Neuronal stem cell (in vitro differentiated cells): ENCODE results near the gene AP3B1.

Experiments used
- DNase-seq: peaks from one replicate; pipeline ENCODE4 v3.0.0-alpha.2; 2013; ENCODE audit warnings: low spot score
- H2AFZ ChIP-seq: one replicate; pipeline ENCODE4 v1.6.1; 2013; ENCODE audit warnings: mild to moderate bottlenecking, low read length, inconsistent platforms
- H2AK5ac ChIP-seq: 2 replicates; pipeline ENCODE4 v1.6.1; 2013; ENCODE audit warnings: low read depth, mild to moderate bottlenecking, inconsistent platforms, low read length, moderate library complexity, mixed read lengths
- H2BK120ac ChIP-seq: 2 replicates; pipeline ENCODE4 v1.6.1; 2013; ENCODE audit warnings: low read depth, mild to moderate bottlenecking, inconsistent platforms, low read length, moderate library complexity, mixed read lengths
- H2BK12ac ChIP-seq: one replicate; pipeline ENCODE4 v1.6.1; 2013; ENCODE audit warnings: low read length, inconsistent platforms
- H2BK15ac ChIP-seq: 2 replicates; pipeline ENCODE4 v1.6.1; 2013; ENCODE audit warnings: mild to moderate bottlenecking, low read length, inconsistent platforms, mixed read lengths
- H2BK5ac ChIP-seq: one replicate; pipeline ENCODE4 v1.6.1; 2013; ENCODE audit warnings: inconsistent platforms, mild to moderate bottlenecking, low read length, moderate library complexity
- H3K14ac ChIP-seq: one replicate; pipeline ENCODE4 v1.6.1; 2013; ENCODE audit warnings: low read length, inconsistent platforms
- H3K18ac ChIP-seq: 2 replicates; pipeline ENCODE4 v1.6.1; 2013; ENCODE audit warnings: low read length, inconsistent platforms
- H3K23ac ChIP-seq: 2 replicates; pipeline ENCODE4 v1.6.1; 2013; ENCODE audit warnings: low read depth, mild to moderate bottlenecking, mixed read lengths, low read length, inconsistent platforms; ENCODE audit not compliant: poor library complexity
- H3K27ac ChIP-seq: replicated peaks from 3 replicates; pipeline ENCODE4 v1.5.1; 2013; ENCODE audit warnings: low read length, inconsistent platforms
- H3K27me3 ChIP-seq, 3 experiments: 2 replicates each; pipeline ENCODE4 v1.6.1; 2013; ENCODE audit warnings: low read length in 3 of 3, mild to moderate bottlenecking in 2 of 3, inconsistent platforms in 1 of 3, low read depth in 1 of 3, mixed read lengths in 1 of 3, moderate library complexity in 1 of 3; ENCODE audit not compliant: control insufficient read depth in 3 of 3, insufficient read depth in 3 of 3
- H3K36me3 ChIP-seq, 2 donors: replicated peaks in 1 of 2; 2 replicates each; pipeline ENCODE4 v1.6.1; 2013; ENCODE audit warnings: low read length in 2 of 2; ENCODE audit not compliant: control insufficient read depth in 2 of 2, insufficient read depth in 2 of 2
- H3K4ac ChIP-seq: 2 replicates; pipeline ENCODE4 v1.6.1; 2013; ENCODE audit warnings: inconsistent platforms, mild to moderate bottlenecking, low read length, moderate library complexity
- H3K4me1 ChIP-seq, 2 donors: 1 replicate in 1 of 2; 2 replicates in 1 of 2; pipeline ENCODE4 v1.6.1; 2013; ENCODE audit warnings: low read length in 2 of 2, low read depth in 1 of 2; ENCODE audit not compliant: control insufficient read depth in 2 of 2, insufficient read depth in 1 of 2
- H3K4me2 ChIP-seq: one replicate; pipeline ENCODE4 v1.6.1; 2013; ENCODE audit warnings: mild to moderate bottlenecking, low read length, inconsistent platforms; ENCODE audit not compliant: insufficient read depth, poor library complexity, severe bottlenecking
- H3K4me3 ChIP-seq, 2 donors: 2 replicates each; pipeline ENCODE4 v1.5.1; 2013; ENCODE audit warnings: low read length in 2 of 2, mild to moderate bottlenecking in 2 of 2, inconsistent platforms in 1 of 2, moderate library complexity in 1 of 2
- H3K79me1 ChIP-seq: one replicate; pipeline ENCODE4 v1.6.1; 2013; ENCODE audit warnings: low read depth, mild to moderate bottlenecking, inconsistent platforms, low read length, moderate library complexity
- H3K9ac ChIP-seq: one replicate; pipeline ENCODE4 v1.6.1; 2013; ENCODE audit warnings: mild to moderate bottlenecking, low read depth, low read length, inconsistent platforms; ENCODE audit not compliant: poor library complexity
- H3K9me3 ChIP-seq, 2 donors: replicated peaks in 1 of 2; 2 replicates each; pipeline versions ENCODE3 to v1.6.1; 2013; ENCODE audit warnings: low read length in 2 of 2, mild to moderate bottlenecking in 2 of 2, inconsistent platforms in 1 of 2, low read depth in 1 of 2, mixed read lengths in 1 of 2, moderate library complexity in 1 of 2; ENCODE audit not compliant: control insufficient read depth in 2 of 2, insufficient read depth in 1 of 2
- H4K8ac ChIP-seq: one replicate; pipeline ENCODE4 v1.6.1; 2013; ENCODE audit warnings: low read depth, mild to moderate bottlenecking, inconsistent platforms, low read length, moderate library complexity
- H4K91ac ChIP-seq: one replicate; pipeline ENCODE4 v1.6.1; 2013; ENCODE audit warnings: low read length, low read depth, mild to moderate bottlenecking, inconsistent platforms; ENCODE audit not compliant: poor library complexity
- WGBS, 2 donors: extraction: QIAGEN DNeasy Blood & Tissue Kit; methylation state at CpG; one replicate each; pipeline ENCODE4 v1.1.7; 2013; ENCODE audit warnings: missing lambda C conversion rate in 2 of 2, mixed read lengths in 1 of 2; ENCODE audit not compliant: insufficient read length in 2 of 2, insufficient replicate concordance in 1 of 2; ENCODE audit errors: extremely low coverage in 2 of 2; 5-methylcytosine and 5-hydroxymethylcytosine counted together

The AP3B1 gene

DNA sequence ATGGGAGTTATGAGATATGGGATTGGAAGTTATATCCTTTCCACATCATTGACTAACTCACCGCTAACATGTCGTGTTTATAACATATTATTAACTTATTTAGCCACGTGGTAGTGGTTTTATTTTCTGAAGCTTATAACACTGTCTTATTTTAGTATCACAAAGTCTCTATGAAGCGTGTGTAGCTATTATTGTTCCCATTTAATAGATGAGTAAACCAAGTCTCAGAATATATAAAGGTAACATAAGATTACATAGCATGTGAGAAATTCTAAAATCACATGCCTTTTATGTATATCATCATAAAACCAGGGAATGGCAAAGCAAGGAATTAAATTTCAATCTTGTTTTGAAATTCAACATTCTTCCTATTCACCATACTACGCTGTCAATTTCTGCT is 15.3 kb downstream of the AP3B1 start:
- peaks cover 7% of the 10 kb centered on the region for H3K79me1 ChIP-seq
- H2AK5ac ChIP-seq: no peak overlapping the region
- H3K36me3 ChIP-seq: peaks cover 1 to 15% of the 10 kb centered on the region in 2 donors
- no peak overlapping the region for H3K23ac ChIP-seq
- H2BK12ac ChIP-seq: no peak overlapping the region
- H3K18ac ChIP-seq: no peak overlapping the region
- H3K4me3 ChIP-seq: no peak overlapping the region
- H3K4ac ChIP-seq: no peak overlapping the region
- no CpG with 5 or more reads among the region's 5 CpGs for WGBS, 2 donors
- H3K4me1 ChIP-seq: peaks cover 0 to 2% of the 10 kb centered on the region in 2 donors
- peaks cover 1 to 10% of the 10 kb centered on the region in 2 donors for H3K9me3 ChIP-seq
- H3K4me2 ChIP-seq: no peak overlapping the region
- no peak overlapping the region for H2BK120ac ChIP-seq
- H2BK5ac ChIP-seq: no peak overlapping the region
- H3K27ac ChIP-seq: no peak overlapping the region
- no peak overlapping the region for H4K91ac ChIP-seq
- no peak overlapping the region for H2AFZ ChIP-seq
- H3K14ac ChIP-seq: no peak overlapping the region
- no peak for DNase-seq
- H4K8ac ChIP-seq: no peak overlapping the region
- H3K27me3 ChIP-seq: no peaks in the 10 kb centered on the region
- no peak overlapping the region for H3K9ac ChIP-seq
- H2BK15ac ChIP-seq: no peak overlapping the region

DNA sequence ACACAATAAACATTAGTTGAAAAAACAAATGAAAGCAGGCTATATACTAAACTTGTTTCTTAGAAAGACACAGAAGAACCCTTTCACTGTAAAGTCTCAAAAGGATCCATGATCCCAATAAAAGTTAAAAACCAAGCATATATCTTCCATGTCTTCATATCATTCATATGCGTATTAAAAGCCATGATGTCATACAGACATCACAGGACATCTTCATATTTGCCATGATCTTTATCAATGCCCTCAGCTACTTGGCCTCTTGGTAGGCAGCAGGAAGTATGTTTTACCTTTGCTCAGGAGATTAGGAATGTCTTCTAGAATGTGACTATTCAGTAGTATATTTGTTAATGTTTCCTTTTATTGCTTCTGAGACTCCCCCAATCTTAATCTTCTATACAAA is 16.8 kb downstream of the AP3B1 start:
- no CpG with 5 or more reads among the region's 1 CpG for WGBS, 2 donors
- no peak overlapping the region for H3K14ac ChIP-seq
- H3K4ac ChIP-seq: no peak overlapping the region
- no peak overlapping the region for H2BK15ac ChIP-seq
- no peak overlapping the region for H3K4me3 ChIP-seq
- H4K91ac ChIP-seq: no peak overlapping the region
- no peak overlapping the region for H3K4me2 ChIP-seq
- H3K9ac ChIP-seq: no peak overlapping the region
- peaks cover 0 to 2% of the 10 kb centered on the region in 2 donors for H3K4me1 ChIP-seq
- H2AK5ac ChIP-seq: no peak overlapping the region
- peaks cover 7% of the 10 kb centered on the region for H3K79me1 ChIP-seq
- H2BK5ac ChIP-seq: no peak overlapping the region
- H3K18ac ChIP-seq: no peak overlapping the region
- no peak overlapping the region for H3K27ac ChIP-seq
- no peak overlapping the region for H2BK12ac ChIP-seq
- H3K36me3 ChIP-seq: peaks cover 1 to 22% of the 10 kb centered on the region in 2 donors
- H3K9me3 ChIP-seq: peaks cover 1 to 15% of the 10 kb centered on the region in 2 donors
- H2BK120ac ChIP-seq: no peak overlapping the region
- no peak overlapping the region for H2AFZ ChIP-seq
- DNase-seq: no peak
- H4K8ac ChIP-seq: no peak overlapping the region
- no peak overlapping the region for H3K23ac ChIP-seq
- H3K27me3 ChIP-seq: no peaks in the 10 kb centered on the region

DNA sequence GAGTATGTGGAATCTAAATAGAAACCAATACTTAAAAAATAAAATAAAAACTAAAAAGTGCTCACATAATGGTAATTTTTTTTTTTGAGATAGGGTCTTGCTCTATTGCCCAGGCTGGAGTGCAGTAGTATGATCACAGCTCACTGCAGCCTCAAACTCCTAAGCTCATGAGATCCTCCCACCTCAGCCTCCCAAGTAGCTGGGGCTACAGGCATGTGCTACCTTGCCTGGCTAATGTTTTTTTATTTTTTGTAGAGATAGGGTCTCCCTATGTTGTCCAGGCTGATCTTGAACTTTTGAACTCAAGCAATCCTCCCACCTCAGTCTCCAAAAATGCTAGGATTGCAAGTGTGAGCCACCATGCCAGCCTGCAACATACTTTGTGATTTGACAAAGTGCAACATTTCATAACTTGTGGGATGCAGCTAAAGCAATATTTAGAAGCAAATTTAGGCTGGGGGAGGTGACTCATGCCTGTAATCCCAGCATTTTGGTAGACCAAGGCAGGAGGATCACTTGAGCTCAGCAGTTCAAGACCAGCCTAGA is 18.4 kb downstream of the AP3B1 start:
- no peak overlapping the region for H2BK120ac ChIP-seq
- H3K4me2 ChIP-seq: no peak overlapping the region
- H2AFZ ChIP-seq: no peak overlapping the region
- H3K14ac ChIP-seq: no peak overlapping the region
- peaks cover 7% of the 10 kb centered on the region for H3K79me1 ChIP-seq
- DNase-seq: no peak
- H3K4ac ChIP-seq: no peak overlapping the region
- no peaks in the 10 kb centered on the region for H3K27me3 ChIP-seq
- H2AK5ac ChIP-seq: no peak overlapping the region
- peaks cover 1 to 20% of the 10 kb centered on the region in 2 donors for H3K9me3 ChIP-seq
- no peak overlapping the region for H2BK5ac ChIP-seq
- no peak overlapping the region for H2BK15ac ChIP-seq
- no peak overlapping the region for H3K18ac ChIP-seq
- peaks cover 0 to 4% of the 10 kb centered on the region in 2 donors for H3K4me1 ChIP-seq
- H3K9ac ChIP-seq: no peak overlapping the region
- no peak overlapping the region for H4K91ac ChIP-seq
- peaks cover 1 to 24% of the 10 kb centered on the region in 2 donors for H3K36me3 ChIP-seq
- no peak overlapping the region for H3K23ac ChIP-seq
- H3K4me3 ChIP-seq: no peak overlapping the region
- H4K8ac ChIP-seq: no peak overlapping the region
- no peak overlapping the region for H2BK12ac ChIP-seq
- no peak overlapping the region for H3K27ac ChIP-seq

DNA sequence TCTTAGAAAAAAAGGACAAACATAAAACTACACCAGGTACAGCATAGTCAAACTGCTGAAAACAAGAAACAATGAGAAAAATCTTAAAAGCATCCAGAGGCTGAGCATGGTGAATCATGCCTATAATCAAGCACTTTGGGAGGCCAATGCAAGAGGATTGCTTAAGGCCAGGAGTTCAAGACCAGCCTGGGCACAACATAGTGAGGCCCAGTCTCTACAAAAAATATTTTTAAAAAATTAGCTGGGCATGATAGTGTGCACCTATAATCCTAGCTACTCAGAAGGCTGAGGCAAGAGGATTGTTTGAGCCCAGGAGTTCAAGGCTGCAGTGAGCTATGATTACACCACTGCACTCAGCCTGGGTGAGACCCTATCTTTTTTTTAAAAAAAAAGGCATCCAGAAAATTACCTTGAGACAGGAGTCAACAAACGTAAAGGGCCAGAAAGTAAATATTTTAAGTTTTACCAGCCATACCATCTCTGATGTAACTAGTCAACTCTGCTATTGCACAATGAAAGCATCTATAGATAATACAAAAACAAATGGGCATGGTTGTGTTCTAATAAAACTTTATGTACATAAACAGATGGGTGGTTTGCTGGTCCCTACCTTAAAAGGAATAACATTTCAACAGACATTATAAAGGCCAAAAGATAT is 19.8 kb downstream of the AP3B1 start:
- no peak overlapping the region for H4K91ac ChIP-seq
- peaks cover 1 to 20% of the 10 kb centered on the region in 2 donors for H3K9me3 ChIP-seq
- no peak overlapping the region for H3K4me3 ChIP-seq
- H3K14ac ChIP-seq: no peak overlapping the region
- H3K4ac ChIP-seq: no peak overlapping the region
- H3K36me3 ChIP-seq: peaks cover 1 to 28% of the 10 kb centered on the region in 2 donors
- peaks cover 0 to 4% of the 10 kb centered on the region in 2 donors for H3K4me1 ChIP-seq
- H2AFZ ChIP-seq: no peak overlapping the region
- no peak overlapping the region for H2BK5ac ChIP-seq
- H3K23ac ChIP-seq: no peak overlapping the region
- no peak overlapping the region for H3K27ac ChIP-seq
- no peak overlapping the region for H3K18ac ChIP-seq
- no peak overlapping the region for H2BK120ac ChIP-seq
- no peak overlapping the region for H4K8ac ChIP-seq
- H3K9ac ChIP-seq: no peak overlapping the region
- H3K79me1 ChIP-seq: peaks cover 7% of the 10 kb centered on the region
- no peak overlapping the region for H2BK15ac ChIP-seq
- no peak overlapping the region for H3K4me2 ChIP-seq
- H2AK5ac ChIP-seq: no peak overlapping the region
- no peak overlapping the region for H2BK12ac ChIP-seq
- no peaks in the 10 kb centered on the region for H3K27me3 ChIP-seq
- no CpG with 5 or more reads among the region's 1 CpG for WGBS, 2 donors
- no peak for DNase-seq
